Measurements from ENCODE around the gene SLC30A1.

DNA sequence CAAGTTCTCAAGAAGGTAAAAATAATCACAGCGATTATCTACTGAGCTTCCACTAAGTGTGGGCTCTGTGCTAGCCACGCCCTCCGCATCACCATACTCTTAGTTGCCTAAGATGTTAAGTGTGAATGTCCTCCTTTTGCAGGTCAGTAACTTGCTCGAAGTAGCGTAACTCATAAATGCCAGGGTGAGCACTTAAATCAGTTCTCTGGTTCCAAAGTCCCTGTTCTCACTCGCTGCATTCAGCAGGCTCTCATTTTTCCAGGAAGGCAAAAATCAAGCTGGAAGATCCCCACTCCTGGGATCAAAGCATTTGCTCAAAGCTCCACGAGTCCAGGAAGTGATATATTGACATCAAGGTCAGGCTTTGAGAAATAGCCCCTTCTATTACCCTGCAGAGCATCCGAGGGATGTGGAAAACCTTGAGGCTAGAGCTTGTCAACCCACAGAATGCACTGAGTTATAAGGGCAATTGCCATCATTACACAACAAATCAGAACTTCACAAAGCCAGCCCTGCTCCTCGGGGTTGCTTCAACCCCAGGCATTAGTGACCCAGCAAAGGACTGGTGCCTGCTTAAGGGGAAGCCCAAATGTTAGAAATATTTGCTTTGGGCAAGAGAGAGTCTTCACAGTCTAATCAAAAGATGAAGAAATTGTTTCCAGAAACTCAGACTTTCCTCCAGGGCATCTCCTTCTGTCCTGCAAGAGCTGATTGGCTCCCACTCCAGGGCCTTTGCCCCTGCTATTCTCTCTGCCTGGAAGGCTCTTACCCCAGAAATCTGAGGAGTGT, 19.5 kb downstream of the SLC30A1 start:
- no peak for TF ChIP-seq EZH2 (IDR thresholded peaks at IDR 0.05)
- TF ChIP-seq, protein P1, sequence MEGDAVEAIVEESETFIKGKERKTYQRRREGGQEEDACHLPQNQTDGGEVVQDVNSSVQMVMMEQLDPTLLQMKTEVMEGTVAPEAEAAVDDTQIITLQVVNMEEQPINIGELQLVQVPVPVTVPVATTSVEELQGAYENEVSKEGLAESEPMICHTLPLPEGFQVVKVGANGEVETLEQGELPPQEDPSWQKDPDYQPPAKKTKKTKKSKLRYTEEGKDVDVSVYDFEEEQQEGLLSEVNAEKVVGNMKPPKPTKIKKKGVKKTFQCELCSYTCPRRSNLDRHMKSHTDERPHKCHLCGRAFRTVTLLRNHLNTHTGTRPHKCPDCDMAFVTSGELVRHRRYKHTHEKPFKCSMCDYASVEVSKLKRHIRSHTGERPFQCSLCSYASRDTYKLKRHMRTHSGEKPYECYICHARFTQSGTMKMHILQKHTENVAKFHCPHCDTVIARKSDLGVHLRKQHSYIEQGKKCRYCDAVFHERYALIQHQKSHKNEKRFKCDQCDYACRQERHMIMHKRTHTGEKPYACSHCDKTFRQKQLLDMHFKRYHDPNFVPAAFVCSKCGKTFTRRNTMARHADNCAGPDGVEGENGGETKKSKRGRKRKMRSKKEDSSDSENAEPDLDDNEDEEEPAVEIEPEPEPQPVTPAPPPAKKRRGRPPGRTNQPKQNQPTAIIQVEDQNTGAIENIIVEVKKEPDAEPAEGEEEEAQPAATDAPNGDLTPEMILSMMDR (IDR thresholded peaks at IDR 0.05 in 2 of 3, conservative IDR thresholded peaks at IDR 0.05 in 1 of 3; ENCODE audit: borderline replicate concordance in 1 of 3, insufficient read depth in 1 of 3, low read depth in 2 of 3, low read length in 2 of 3), result no peak
- no peak for TF ChIP-seq ZNF274 (IDR thresholded peaks at IDR 0.05; ENCODE audit: low read depth, low read length)
- TF ChIP-seq REST (IDR thresholded peaks at IDR 0.05; ENCODE audit: low read depth), result no peak
- no peak for TF ChIP-seq TCF7L2 (IDR thresholded peaks at IDR 0.05; ENCODE audit: borderline replicate concordance, extremely low read depth, insufficient read depth, insufficient read length)
- no peak for TF ChIP-seq SP1 (IDR thresholded peaks at IDR 0.05; ENCODE audit: low read depth)
- TF ChIP-seq POLR2A (IDR thresholded peaks at IDR 0.05; ENCODE audit: borderline replicate concordance, extremely low read depth, insufficient read depth, insufficient read length), result no peak
- TF ChIP-seq SRF (IDR thresholded peaks at IDR 0.05; ENCODE audit: low read depth), result no peak
- TF ChIP-seq RAD21 (IDR thresholded peaks at IDR 0.05; ENCODE audit: low read depth), result no peak
- no peak for TF ChIP-seq SIN3A (IDR thresholded peaks at IDR 0.05; ENCODE audit: low read depth)
- no peak for TF ChIP-seq EZH2phosphoT487 (IDR thresholded peaks at IDR 0.05; ENCODE audit: borderline replicate concordance)

All from HCT116 (cell line).